Suprapubic skin (tissue), 3 donors: Measurements from ENCODE around the gene GCNT1.

ENCODE experiments used
- CTCF ChIP-seq, 2 donors: fragments of 200-600 bp in 1 of 2; fragments of 450-650 bp in 1 of 2; sonication (generic) in 1 of 2; IDR thresholded peaks; one replicate each; pipeline ENCODE4 v1.5.1; 2016 to 2019; ENCODE audit warnings: antibody characterized with exemption in 2 of 2, mild to moderate bottlenecking in 1 of 2, moderate library complexity in 1 of 2
- POLR2A ChIP-seq, 2 donors: fragments of 450-650 bp; IDR thresholded peaks; one replicate each; pipeline ENCODE4 v1.6.1; 2017; ENCODE audit warnings: antibody characterized with exemption in 2 of 2, mild to moderate bottlenecking in 2 of 2, moderate library complexity in 2 of 2

DNA sequence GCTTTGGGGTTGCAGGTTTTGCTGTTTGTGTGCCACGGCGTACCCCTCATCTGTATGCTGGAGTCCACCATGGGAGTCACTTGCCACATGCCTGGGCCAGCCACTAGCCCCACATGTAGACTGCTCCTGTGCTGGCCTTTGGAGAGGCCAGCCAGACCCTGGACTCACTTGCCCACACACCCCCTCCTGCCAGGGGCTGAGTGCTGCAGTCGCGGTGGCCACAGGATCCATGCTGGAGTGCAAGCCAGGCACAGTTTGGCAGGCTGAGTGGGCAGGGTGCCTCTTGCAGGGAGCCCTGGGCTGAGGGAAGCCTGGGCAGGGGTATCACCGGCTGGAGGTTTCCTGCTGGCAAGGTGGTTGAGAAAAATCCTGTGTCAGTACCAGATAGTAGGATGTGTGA lies 25.6 kb upstream of the GCNT1 start:
- TF ChIP-seq CTCF (IDR thresholded peaks at IDR 0.05) (no peak), POLR2A (IDR thresholded peaks at IDR 0.05) (no peak)
